HG02852 (cell line): Measurements from ENCODE around the gene ADAP1.
A peak's percentile ranks its signal among the peaks of the same experiment; 100 is the strongest.
"Not testable (repeated sequence)": the region's sequence is repeated elsewhere in the genome, so short reads cannot be mapped to it uniquely, and the experiment has no call there.

Experiments
- ATAC-seq: cut with Tn5 transposase; IDR thresholded peaks from one replicate; pipeline ENCODE4 v1.9.1; 2021; ENCODE audit warnings: mild to moderate bottlenecking, moderate library complexity; ENCODE audit not compliant: unreplicated experiment

Gene ADAP1

DNA sequence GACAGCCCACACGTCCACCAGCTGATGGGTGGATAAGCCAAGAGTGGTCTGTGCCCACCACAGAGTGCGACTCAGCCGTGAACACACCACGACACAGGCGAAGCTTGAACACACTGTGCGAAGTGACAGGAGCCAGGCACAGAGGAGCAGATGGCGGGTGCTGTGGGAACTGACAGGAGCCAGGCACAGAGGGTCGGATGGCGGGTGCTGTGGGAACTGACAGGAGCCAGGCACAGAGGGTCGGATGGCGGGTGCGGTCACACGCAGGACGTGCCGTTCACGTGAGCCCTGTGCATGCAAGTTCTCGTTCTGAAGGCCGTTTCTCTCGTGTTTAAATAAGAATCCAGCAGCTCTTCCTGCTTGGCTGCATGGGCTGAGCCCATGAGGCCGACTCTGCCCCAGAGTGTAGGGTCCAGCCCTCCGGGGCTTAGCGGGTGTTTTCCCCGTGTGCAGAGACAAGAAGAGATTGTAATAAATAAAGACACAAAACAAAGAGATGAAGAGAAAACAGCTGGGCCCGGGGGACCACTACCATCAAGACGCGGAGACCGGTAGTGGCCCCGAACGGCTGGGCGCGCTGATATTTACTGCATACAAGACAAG is 5.9 kb upstream of the ADAP1 start:
- no peak for ATAC-seq

DNA sequence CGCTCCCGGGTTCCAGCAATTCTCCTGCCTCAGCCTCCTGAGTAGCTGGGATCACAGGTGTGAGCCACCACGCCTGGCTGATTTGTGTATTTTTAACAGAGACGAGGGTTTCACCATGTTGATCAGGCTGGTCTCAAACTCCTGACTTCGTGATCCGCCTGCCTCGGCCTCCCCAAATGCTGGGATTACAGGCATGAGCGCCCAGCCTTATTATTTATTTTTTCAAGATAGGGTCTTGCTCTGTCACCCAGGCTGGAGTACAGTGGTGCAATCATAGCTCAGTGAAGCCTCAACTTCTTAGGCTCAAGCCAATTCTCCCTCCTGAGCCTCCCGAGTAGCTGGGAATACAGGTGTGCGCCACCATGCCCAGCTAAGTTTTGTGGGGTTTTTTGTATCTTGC is 5.3 kb upstream of the ADAP1 start:
- not testable (repeated sequence) for ATAC-seq

DNA sequence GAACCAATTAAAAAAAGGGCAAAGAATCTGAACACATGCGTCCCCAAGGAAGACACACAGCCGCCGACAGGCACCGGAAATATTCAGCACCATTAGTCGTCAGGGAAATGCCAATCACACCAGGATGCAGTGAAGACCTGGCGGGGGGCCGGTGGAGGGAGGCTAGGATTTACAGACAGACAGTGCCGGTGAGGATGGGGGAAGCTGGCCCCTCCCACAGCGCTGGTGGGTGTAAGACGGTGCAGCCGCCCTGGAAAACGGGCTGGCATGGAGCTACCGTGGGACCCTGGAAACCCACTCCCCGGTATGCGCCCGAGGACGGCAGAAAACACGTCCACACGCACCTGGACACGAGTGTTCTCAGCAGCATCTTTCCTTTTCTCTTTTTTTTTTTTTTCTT is 4.8 kb upstream of the ADAP1 start:
- no peak for ATAC-seq

DNA sequence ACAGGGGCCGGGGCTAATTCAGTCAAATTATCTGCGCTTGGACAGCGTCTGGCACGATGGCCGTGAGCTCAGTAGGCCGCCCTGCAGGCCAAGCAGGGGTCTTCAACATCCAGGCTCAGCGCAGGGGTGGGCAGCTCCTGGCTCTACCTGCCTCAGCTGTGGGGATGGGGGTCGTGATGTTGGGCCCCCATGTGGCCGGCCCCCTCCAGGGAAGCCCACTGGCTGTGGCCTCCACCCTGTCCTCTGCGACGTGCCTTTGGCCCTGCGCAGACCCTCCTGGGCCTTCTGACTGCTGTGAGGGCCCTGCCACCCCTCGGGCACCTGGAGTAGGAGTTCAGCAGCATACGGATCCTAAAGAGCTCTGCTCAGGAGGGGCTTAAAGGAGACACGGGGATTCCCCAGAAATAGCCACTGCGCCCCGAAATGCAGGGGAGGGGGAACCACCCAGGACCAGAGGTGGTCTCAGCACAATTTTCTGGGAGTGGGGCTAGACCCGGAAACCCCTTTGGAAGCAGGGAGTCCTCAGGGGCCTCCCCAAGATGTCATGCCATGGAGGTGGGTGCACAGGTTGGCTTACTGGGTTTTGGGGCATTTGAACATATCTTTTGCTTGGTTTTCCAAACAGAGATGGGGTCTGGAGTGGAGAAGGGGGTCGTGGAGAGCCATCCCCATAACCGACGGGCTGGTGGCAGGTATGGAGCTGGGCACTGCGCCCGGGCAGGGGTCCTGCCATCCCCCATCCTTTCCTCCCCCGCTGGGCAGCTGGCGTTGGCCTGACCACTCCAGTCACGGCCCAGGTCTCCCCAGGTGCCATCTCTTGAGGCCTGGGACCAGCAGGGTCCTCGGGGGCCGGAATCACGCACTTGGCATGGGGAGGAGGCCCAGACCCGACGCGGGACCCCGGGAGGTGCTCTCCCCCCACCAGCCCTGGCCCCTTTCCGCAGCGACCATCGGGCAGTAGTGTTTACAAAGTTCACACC is 4.0 kb upstream of the ADAP1 start:
- ATAC-seq, result no peak

DNA sequence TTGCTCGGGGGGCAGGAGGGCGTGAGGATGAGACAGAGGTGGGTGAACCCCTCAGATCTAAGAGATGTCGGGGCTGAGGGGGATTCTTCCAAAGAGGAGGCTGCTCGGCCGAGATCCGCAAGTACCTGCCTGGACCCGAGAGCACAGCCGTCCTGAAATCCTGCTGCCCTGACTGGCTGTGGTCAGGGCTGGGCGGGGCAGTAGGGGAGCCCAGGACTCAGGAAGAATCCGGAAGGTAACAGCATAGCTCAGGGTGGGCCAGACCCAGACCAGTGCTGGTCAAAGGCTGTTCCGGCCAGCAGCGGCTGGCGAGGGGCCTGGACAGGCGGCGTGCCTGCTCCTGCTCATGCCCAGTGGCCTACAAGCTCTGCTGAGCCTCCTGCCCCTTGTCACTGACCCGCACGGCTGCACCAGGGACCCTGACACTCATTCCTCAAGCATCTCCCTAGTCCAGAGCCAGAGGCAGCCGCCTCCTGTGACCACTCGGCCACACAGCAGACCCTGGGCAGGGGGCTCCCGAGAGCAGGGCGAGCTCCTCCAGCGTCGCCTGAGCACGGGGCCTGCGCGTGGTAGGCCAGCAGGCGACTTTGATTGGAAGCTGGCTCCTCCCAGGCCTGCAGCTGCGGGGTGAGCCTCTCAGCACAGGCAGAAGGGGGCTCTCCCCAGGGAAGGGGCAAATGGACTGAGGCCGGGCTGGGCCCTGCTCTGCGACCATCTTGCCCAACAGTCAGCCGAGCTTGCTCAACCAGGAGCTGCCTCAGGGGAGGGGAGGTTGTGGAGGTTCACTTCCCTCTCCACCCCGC is 3.1 kb upstream of the ADAP1 start:
- no peak for ATAC-seq

DNA sequence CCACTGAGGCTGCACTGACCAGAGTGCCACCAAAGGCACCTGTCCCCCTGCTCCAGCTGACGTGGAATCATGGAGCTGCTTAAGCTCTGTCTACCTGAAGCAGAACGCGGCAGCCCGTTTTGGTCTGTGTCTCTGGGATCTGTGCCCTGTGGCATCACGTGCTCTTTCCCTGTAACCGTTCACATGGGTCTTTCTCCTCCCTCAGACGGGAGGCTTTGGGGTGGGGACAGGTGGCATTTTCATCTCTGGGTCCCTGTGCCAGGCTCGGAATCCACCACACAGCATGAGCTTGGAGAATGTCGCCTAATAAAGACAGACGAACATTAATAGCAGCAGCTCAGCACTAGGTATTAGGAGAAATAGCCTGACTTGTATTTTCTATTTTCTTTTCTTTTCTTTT is 1.6 kb upstream of the ADAP1 start:
- ATAC-seq, result no peak

DNA sequence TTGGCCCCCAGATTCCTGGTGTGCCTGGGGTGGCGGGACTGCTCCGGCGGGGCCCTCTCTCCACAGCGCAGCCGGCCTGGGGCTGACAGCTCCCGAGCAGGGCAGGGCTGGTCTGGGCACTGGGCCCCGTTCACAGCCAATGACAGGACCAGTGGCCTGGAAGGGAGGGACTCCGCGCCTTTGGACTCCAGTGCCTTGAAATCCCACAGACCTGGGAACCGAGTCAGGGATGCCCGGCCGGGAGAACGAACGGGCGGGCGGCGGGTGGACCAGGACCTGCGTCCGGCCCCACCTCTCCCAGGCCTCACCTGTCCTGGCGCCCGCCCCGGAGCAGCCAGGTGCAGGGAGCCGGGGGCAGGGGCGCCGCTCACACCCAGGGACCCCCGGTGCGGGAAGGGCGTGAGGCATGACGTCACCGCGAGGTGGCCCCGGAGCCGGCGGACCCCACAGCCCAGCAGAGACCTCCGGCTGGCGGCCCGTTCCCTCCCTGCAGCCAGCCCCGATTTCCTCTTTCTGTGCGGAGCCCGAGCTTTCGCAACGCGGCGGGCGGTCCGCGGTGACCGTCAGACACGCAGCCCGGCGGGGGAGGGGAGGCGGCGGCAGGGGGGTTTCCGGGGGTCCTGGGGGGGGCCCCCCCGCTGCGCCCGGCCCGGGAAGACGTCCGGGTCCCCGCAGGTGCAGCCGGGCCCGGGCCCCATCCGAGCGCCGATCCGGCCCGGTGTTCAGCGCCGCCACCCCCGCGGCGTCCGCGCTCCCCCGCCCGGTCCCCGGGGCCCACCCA is 743 bp downstream of the ADAP1 start:
- ATAC-seq, result peak; percentile 20

DNA sequence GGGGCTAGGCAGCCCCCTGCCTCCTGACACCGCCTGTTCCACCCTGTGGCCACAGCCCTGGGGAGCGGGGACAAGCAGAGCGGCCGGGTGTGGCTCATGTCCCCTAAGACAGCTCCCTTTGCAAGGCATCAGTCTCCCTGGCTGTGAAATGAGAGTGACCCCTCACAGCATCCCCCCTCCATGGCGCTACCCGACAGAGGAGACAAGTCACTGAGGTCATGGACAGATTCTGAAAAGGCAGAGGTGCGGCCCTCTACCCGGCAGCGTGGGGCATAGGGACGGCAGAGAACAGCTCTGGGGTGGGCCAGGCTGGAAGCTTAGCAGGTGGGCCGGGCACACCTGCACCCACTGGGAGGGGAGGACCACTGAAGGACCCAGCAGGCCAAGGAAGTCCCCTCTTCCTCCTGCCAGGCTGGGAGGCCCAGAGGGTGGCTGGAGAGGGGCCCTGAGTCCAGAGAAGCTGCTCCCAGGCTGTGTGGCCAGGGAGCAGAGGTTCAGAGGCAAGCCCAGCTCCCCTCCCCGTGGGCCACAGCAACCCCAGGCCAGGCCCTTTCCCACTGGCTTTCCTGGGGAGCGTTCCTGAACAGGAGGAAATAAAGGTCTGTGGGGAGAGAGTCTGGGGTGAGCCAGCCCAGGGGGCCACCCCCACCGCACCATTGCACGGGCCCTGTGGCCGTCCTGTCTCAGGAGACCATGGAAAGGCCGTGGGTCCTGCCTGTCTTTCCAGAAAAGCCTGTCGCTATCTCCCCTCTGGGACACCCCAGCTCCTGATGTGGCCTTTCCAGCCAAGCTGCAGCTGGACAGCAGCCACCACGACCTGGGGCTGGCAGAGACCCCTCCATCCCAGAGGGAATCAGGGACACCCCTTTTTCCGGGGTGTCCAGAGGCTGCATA is 1.7 kb downstream of the ADAP1 start:
- no peak for ATAC-seq

DNA sequence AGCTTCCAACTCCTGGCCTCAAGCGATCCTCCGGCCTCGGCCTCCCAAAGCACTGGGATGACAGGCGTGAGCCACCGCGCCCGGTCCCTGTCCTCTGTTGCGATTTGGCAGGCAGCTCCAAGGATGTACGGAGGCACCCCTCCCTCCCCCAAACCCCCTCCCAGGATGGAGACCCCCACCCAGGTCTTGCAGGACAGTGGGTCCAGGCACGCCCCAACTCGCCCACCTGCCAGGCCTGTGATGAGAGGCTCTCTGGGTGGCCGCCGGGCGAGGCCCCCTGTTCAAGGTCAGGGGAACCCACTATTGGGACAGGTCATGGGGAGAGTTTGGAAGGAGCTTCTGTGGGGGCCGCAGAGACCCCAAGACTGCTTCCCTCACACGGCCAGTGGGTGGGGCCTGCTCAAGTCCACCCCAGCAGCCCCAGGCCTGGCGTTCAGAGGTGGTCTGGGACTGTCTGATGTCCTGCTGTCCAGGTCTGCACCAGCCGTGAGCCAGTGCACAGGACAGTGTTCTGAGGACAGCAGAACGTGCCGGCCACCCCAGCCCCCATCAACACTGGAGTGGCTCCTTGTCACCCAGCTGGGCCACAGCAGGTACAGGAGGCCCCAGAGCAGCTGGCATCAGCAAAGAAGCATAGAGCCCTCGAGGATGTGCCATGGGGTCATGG is 2.5 kb downstream of the ADAP1 start:
- ATAC-seq, result no peak

DNA sequence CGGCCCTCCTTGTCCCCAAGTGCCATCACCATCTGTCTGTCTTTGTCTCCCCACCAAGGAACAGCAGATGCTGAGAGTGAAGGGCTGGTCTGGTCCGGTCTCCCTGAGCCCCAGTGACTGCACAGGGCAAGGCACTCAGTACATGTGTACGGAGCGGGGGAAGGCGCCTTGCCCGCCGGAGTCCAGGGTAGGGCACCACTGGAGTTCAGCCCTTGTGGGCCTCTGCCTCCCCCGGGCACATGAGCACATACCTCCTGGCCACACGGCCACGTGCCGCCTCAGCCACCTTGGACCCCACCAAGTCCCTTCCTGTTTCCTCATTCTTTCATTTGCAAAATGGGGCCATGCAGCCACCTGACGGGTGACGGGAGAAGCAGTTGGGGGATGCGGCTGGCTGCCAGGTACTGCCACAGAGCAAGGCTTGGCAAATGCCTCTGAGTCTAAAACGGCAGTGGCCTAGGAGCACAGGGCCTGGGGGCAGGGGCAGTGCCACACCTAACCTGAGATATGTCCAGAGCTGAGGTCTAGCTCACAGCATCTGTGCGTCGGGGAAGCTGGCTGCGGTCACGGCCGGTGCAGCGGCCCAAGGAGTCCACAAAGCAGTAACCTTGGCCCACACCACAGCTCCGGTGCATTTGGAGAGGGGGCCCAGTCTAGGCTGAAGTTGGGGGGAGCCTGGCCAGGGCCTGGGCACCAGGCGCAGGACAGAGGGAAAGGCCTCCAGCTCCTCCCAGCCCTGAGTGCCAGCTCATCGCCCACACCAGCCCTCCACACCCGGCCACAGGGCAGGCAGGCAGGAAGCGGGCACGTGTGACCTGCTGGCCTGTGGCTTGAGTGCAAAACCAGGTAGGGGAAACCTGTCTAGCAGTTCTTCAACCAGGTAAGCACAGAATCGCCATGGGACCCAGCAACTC is 5.2 kb downstream of the ADAP1 start:
- ATAC-seq, result no peak

DNA sequence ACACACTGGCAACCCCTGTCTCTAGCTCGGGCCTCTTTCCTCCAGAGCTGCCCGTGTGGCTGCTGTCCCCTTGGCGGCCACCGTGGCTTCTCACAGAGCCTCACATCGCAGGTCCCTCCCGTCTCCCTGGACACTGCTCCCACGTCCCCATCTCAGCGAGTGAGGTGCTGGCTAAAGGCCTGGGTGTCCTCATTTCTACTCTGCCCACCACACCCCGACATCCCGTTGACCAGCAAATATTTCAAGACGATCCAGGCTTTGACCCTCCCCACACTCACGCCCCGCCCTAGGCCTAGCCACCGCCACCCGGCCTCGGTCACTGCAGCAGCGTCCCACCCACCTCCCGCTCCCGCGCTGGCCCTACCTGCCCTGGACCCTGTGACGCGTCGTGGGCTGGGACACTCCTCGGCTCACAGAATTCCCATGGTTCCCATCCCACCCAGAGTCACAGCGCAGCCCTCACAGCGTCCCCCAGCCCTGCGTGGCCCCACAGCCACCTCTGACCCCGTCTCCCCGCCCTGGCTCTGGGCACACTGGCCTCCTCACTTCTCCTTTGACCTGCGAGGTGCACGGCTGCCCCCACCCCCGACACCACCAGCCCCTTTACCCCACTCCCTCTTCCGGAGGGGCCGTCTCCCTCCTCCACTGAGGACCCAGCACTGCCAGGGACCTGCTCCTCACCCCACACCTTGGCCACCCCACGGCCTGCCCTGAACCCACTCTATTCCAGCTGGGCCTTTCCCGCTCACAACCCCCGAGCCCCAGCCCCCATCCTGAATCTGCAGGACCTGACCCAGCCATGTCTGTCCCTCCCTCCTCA is 6.9 kb downstream of the ADAP1 start:
- ATAC-seq, result no peak

DNA sequence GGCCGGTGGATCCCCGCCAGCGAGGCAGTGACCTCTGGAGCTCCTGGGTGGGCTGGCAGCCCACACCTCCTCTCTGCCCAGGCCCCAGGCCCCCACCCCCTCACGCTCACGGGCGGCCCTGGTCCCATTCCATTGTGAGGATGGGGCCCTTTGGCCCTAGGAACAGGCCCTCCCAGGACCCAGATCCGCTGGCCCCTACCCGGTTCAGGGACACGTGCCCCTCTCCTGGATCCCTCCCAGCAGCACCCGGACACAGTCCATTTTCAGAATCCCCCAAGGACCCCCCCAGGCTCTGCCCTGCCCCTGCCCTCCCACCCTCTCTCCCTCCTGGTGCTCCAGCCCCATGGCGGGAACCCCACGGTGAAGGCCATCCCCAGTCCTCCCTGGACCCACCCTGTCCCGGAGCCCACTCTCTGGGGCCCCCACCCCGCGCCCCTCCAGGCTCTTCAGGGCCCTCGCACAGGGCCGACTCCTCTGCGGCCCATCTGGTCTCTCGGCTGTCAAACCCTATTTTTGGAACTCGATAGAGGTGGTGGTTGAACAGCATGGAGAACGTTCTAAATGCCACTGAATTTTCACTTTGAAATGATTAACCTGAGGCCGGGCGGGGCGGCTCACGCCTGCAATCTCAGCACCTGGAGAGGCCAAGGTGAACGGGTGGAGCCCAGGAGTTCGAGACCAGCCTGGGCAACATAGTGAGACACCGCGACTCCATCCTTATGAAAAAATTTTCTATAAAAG is 8.1 kb downstream of the ADAP1 start:
- no peak for ATAC-seq

DNA sequence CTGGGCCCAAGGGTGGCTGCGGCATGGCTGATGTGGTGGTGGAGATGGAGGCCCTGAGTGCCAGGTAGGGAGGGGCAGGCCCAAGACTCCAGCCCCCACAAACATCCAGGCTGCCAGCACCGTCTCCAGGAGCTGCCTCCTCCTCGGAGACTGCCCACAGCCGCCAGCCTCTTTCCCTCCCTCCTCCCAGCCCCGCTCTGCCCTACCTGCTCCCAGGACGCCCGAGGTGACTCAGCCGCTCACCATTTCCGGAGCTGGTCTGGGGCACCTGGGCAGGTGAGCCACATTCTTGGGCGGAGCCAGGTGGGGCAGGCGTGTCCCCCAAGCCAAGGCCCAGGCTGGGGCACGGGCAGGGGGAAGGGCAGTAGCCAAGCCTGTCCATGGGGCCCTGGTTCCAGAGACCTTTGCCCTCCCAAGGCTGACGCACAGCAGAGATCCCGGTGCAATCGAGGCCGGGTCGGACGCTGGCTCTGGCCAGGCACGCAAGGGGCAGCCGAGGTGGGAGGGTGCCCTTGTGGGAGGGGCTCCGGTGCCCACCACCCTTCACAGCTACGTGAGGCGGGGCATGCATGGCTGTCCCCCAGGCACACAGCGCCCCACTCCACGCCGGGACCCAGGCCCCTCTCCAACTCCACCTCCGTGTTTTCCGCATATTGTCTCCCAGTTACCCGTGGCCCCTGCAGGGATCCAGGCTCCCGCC is 8.8 kb downstream of the ADAP1 start:
- ATAC-seq, result no peak

DNA sequence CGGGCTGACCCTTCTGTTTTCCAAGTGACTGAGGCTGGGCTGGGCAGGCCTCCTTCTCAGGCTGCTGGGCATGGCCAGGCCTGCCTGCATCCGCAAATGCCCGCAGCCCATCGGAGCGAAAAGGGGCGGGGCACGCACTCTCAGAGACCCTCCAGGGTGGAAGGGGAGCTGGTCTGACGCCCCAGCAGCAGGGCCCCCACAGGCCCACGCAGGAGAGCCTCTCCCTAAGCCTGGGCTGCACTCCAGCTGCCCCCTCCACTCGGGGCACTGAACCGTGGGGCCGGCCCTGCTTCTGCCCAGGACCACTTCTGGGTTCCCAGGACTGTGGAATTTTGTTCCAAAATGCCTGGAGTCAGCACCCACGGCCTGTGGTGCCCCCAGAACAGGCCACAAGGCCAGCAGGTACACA is 9.3 kb downstream of the ADAP1 start:
- ATAC-seq, result no peak

DNA sequence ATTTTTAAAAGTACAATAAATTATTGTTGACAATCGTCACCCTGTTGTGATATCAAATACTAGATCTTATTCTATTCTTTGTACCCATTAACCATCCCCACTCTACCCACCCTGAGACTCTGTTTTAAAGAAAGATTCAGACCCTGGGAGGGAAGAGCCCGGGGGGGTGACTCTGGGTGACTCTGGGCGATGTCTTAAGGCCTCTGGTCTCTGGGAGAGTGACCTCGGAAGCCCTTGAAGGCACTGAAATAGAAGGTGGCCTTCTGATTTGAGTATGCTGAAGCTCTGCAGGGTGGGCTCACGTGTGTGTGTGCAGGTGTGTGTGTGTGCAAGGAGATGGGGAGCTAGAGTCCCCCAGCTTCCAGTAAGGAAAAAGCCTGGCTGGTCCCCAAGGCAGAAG is 9.7 kb downstream of the ADAP1 start:
- no peak for ATAC-seq

DNA sequence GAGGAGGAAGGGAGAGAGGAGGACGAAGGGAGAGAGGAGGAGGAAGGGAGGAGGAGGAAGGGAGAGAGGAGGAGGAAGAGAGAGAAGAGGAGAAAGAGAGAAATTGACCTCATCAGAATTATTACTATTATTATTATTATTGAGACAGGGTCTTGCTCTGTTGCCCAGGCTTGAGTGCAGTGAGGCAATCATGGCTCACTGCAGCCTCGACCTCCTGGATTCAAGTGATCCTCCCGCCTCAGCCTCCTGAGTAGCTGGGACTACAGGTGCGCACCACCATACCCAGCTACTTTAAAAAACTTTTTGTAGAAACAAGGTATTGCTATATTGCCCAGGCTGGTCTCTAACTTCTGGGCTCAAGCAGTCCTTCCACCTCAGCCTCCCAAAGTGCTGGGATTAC is 10.7 kb downstream of the ADAP1 start:
- ATAC-seq, result not testable (repeated sequence)
